HG02840 (cell line): ENCODE results near the gene AREG.
"Not testable (repeated sequence)": the region's sequence is repeated elsewhere in the genome, so short reads cannot be mapped to it uniquely, and the experiment has no call there.

Source experiments
- ATAC-seq: cut with Tn5 transposase; IDR thresholded peaks from one replicate; pipeline ENCODE4 v1.9.1; 2021; ENCODE audit warnings: mild to moderate bottlenecking, moderate library complexity, moderate number of reproducible peaks; ENCODE audit not compliant: unreplicated experiment, low FRiP score

The AREG gene

GRCh38 chr4:74444891-74445642 is at the start of gene AREG:
AREG (plus strand) TSS chr4:74445136; CDS start chr4:74445346, 210 bp downstream.
- peak; percentile 88 for ATAC-seq

GRCh38 chr4:74395633-74396032 is 49.3 kb upstream of the AREG start:
- ATAC-seq = no peak

- no peak for ATAC-seq
These were observed 47.0 kb upstream of the AREG start for GRCh38 chr4:74397748-74398426.

- not testable (repeated sequence) for ATAC-seq
These were observed 45.9 kb upstream of the AREG start for GRCh38 chr4:74398894-74399589.

- ATAC-seq = no peak
These were observed 44.5 kb upstream of the AREG start for GRCh38 chr4:74400395-74400794.

- ATAC-seq = peak; percentile 98
These were observed 42.1 kb upstream of the AREG start for GRCh38 chr4:74402692-74403456.

- no peak for ATAC-seq
These were observed 37.0 kb upstream of the AREG start for GRCh38 chr4:74407891-74408290.

- no peak for ATAC-seq
These were observed 36.3 kb upstream of the AREG start for GRCh38 chr4:74408639-74409038.

GRCh38 chr4:74410272-74410671 is 34.7 kb upstream of the AREG start:
- no peak for ATAC-seq

- no peak for ATAC-seq
These were observed 32.7 kb upstream of the AREG start for GRCh38 chr4:74412225-74412624.

GRCh38 chr4:74413265-74413664 is 31.7 kb upstream of the AREG start:
- no peak for ATAC-seq

- no peak for ATAC-seq
These were observed 30.7 kb upstream of the AREG start for GRCh38 chr4:74414149-74414809.

GRCh38 chr4:74415602-74416300 is 29.2 kb upstream of the AREG start:
- ATAC-seq = no peak

- no peak for ATAC-seq
These were observed 26.8 kb upstream of the AREG start for GRCh38 chr4:74418063-74418670.

- ATAC-seq = no peak
These were observed 24.1 kb upstream of the AREG start for GRCh38 chr4:74420863-74421262.

GRCh38 chr4:74423104-74423503 is 21.8 kb upstream of the AREG start:
- no peak for ATAC-seq

GRCh38 chr4:74424111-74424510 is 20.8 kb upstream of the AREG start:
- no peak for ATAC-seq

- ATAC-seq = no peak
These were observed 18.8 kb upstream of the AREG start for GRCh38 chr4:74426101-74426500.

GRCh38 chr4:74428276-74428675 is 16.7 kb upstream of the AREG start:
- ATAC-seq = no peak
